ENCODE measurements around the gene VAV3. TPM values are rescaled to one million over a fixed set of nuclear protein-coding genes. Genes with fewer than 3 reads are reported as not detected.

VAV3 gene
- total and polyA plus RNA-seq, 2 of the 13 experiments (the other 11 are each of a cell fraction or from before 2014, with no cell fraction given), result 15.9 to 29.8 TPM

DNA sequence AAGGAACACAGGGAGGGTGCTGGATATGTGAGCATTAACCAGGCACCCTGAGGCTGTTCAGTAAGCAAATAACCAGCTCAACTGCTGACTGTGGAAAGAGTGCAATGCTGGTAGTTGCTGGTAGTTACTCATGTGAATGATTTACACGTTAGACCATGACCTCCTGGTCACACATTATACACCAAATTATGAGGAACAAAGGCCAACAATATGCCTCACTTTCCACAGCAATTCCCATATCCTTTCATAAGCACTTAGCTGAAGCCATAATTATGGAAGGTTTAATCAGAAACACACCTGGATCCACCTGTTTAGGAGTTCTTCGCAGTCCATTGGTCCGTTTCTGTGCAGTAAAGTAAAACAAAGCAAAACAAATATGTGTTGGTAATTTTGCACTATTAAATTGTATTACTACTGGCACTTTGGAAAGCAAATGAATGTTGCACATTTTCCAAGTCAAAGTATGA lies 281.8 kb downstream of the VAV3 start (continued):
- TF ChIP-seq, protein P1, sequence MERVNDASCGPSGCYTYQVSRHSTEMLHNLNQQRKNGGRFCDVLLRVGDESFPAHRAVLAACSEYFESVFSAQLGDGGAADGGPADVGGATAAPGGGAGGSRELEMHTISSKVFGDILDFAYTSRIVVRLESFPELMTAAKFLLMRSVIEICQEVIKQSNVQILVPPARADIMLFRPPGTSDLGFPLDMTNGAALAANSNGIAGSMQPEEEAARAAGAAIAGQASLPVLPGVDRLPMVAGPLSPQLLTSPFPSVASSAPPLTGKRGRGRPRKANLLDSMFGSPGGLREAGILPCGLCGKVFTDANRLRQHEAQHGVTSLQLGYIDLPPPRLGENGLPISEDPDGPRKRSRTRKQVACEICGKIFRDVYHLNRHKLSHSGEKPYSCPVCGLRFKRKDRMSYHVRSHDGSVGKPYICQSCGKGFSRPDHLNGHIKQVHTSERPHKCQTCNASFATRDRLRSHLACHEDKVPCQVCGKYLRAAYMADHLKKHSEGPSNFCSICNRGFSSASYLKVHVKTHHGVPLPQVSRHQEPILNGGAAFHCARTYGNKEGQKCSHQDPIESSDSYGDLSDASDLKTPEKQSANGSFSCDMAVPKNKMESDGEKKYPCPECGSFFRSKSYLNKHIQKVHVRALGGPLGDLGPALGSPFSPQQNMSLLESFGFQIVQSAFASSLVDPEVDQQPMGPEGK (CRISPR knock-in tag; IDR thresholded peaks at IDR 0.05), result peak; percentile 34; the same call in 1 of the 2 replicates
- TF ChIP-seq HNF4G (IDR thresholded peaks at IDR 0.05; ENCODE audit: borderline replicate concordance, low read depth, low read length), result peak; percentile 43; the same call in 1 of the 2 replicates
- peak; percentile 56; the same call in 1 of the 2 replicates for TF ChIP-seq HNF4G (CRISPR knock-in tag; IDR thresholded peaks at IDR 0.05; ENCODE audit: borderline replicate concordance, low read depth)
- TF ChIP-seq, protein P2, sequence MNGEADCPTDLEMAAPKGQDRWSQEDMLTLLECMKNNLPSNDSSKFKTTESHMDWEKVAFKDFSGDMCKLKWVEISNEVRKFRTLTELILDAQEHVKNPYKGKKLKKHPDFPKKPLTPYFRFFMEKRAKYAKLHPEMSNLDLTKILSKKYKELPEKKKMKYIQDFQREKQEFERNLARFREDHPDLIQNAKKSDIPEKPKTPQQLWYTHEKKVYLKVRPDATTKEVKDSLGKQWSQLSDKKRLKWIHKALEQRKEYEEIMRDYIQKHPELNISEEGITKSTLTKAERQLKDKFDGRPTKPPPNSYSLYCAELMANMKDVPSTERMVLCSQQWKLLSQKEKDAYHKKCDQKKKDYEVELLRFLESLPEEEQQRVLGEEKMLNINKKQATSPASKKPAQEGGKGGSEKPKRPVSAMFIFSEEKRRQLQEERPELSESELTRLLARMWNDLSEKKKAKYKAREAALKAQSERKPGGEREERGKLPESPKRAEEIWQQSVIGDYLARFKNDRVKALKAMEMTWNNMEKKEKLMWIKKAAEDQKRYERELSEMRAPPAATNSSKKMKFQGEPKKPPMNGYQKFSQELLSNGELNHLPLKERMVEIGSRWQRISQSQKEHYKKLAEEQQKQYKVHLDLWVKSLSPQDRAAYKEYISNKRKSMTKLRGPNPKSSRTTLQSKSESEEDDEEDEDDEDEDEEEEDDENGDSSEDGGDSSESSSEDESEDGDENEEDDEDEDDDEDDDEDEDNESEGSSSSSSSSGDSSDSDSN (CRISPR knock-in tag; IDR thresholded peaks at IDR 0.05), result no peak
- no peak for TF ChIP-seq ZNF263 (CRISPR knock-in tag; IDR thresholded peaks at IDR 0.05)
- no peak for TF ChIP-seq EEA1 (CRISPR knock-in tag; IDR thresholded peaks at IDR 0.05; ENCODE audit: borderline replicate concordance)
- no peak for TF ChIP-seq JUN (CRISPR knock-in tag; IDR thresholded peaks at IDR 0.05)
- peak; percentile 69 for TF ChIP-seq ELF3 (CRISPR knock-in tag; IDR thresholded peaks at IDR 0.05)
- no peak for TF ChIP-seq MXD4 (CRISPR knock-in tag; IDR thresholded peaks at IDR 0.05)
- TF ChIP-seq NPAS2 (CRISPR knock-in tag; IDR thresholded peaks at IDR 0.05; ENCODE audit: borderline replicate concordance), result no peak
- 0 out of 2 replicates have a peak, but pooled peaks have one; percentile 66 for TF ChIP-seq ZNF292 (CRISPR knock-in tag; IDR thresholded peaks at IDR 0.05; ENCODE audit: borderline replicate concordance, low read depth)
- peak; percentile 60; the same call in 1 of the 2 replicates for TF ChIP-seq HMG20A (CRISPR knock-in tag; IDR thresholded peaks at IDR 0.05; ENCODE audit: borderline replicate concordance)
- no peak for TF ChIP-seq ZNF660 (CRISPR knock-in tag; IDR thresholded peaks at IDR 0.05; ENCODE audit: borderline replicate concordance, low read depth)
- no peak for TF ChIP-seq NBN (conservative IDR thresholded peaks at IDR 0.05)
- TF ChIP-seq, protein P3, sequence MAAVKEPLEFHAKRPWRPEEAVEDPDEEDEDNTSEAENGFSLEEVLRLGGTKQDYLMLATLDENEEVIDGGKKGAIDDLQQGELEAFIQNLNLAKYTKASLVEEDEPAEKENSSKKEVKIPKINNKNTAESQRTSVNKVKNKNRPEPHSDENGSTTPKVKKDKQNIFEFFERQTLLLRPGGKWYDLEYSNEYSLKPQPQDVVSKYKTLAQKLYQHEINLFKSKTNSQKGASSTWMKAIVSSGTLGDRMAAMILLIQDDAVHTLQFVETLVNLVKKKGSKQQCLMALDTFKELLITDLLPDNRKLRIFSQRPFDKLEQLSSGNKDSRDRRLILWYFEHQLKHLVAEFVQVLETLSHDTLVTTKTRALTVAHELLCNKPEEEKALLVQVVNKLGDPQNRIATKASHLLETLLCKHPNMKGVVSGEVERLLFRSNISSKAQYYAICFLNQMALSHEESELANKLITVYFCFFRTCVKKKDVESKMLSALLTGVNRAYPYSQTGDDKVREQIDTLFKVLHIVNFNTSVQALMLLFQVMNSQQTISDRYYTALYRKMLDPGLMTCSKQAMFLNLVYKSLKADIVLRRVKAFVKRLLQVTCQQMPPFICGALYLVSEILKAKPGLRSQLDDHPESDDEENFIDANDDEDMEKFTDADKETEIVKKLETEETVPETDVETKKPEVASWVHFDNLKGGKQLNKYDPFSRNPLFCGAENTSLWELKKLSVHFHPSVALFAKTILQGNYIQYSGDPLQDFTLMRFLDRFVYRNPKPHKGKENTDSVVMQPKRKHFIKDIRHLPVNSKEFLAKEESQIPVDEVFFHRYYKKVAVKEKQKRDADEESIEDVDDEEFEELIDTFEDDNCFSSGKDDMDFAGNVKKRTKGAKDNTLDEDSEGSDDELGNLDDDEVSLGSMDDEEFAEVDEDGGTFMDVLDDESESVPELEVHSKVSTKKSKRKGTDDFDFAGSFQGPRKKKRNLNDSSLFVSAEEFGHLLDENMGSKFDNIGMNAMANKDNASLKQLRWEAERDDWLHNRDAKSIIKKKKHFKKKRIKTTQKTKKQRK (IDR thresholded peaks at IDR 0.05; ENCODE audit: low read length), result no peak
- TF ChIP-seq MAFG (CRISPR knock-in tag; IDR thresholded peaks at IDR 0.05), result no peak
- TF ChIP-seq YY1 (IDR thresholded peaks at IDR 0.05; ENCODE audit: insufficient read depth, insufficient replicate concordance, low read depth, low read length), result no peak
- TF ChIP-seq CEBPG (CRISPR knock-in tag; IDR thresholded peaks at IDR 0.05), result peak; percentile 66
- no peak for TF ChIP-seq RAD51 (IDR thresholded peaks at IDR 0.05; ENCODE audit: borderline replicate concordance)
- TF ChIP-seq RXRB (CRISPR knock-in tag; IDR thresholded peaks at IDR 0.05; ENCODE audit: borderline replicate concordance), result peak; percentile 61
- no peak for TF ChIP-seq RFX3 (CRISPR knock-in tag; IDR thresholded peaks at IDR 0.05)
- TF ChIP-seq FOXO1 (CRISPR knock-in tag; IDR thresholded peaks at IDR 0.05), result peak; percentile 75; the same call in 1 of the 2 replicates
- TF ChIP-seq CBFB (CRISPR knock-in tag; IDR thresholded peaks at IDR 0.05), result no peak
- no peak for TF ChIP-seq ARID2 (CRISPR knock-in tag; IDR thresholded peaks at IDR 0.05; ENCODE audit: borderline replicate concordance)
- TF ChIP-seq ZNF337 (CRISPR knock-in tag; IDR thresholded peaks at IDR 0.05; ENCODE audit: borderline replicate concordance, low read depth), result no peak
